Prostate gland (tissue), 2 donors: ENCODE measurements around the gene EXD3.

Source experiments
- CTCF ChIP-seq, 4 experiments: fragments of 200-600 bp in 2 of 4; fragments of 450-650 bp in 2 of 4; sonication (generic) in 2 of 4; IDR thresholded peaks; 1 replicate in 3 of 4; 2 replicates in 1 of 4; pipeline ENCODE4 v1.5.1; 2016 to 2019; ENCODE audit warnings: antibody characterized with exemption in 4 of 4, mild to moderate bottlenecking in 2 of 4, moderate library complexity in 2 of 4
- POLR2A ChIP-seq: fragments of 450-650 bp; IDR thresholded peaks from one replicate; pipeline ENCODE4 v1.6.1; 2016; ENCODE audit warnings: antibody characterized with exemption, mild to moderate bottlenecking

- TF ChIP-seq CTCF (IDR thresholded peaks at IDR 0.05) (no peak), POLR2A (no peak)
These were observed 26.2 kb downstream of the EXD3 start for GRCh38 chr9:137396634-137397367.
